ENCODE results near the gene NF1.

GRCh38 chr17:31379597-31380205, 284.9 kb downstream of the NF1 start:
- no peak for TF ChIP-seq CTCF (IDR thresholded peaks at IDR 0.05)
- no peak for TF ChIP-seq POLR2A (IDR thresholded peaks at IDR 0.05)

All from heart left ventricle (tissue), 13 donors.